Germinal center (tissue), 1 donor: ENCODE measurements around the gene C6orf136.
A peak's percentile ranks its signal among the peaks of the same experiment; 100 is the strongest.

ENCODE experiments used
- DNase-seq: peaks from one replicate; pipeline ENCODE4 v3.0.0; 2012; ENCODE audit warnings: mixed read lengths, low spot score

Gene C6orf136, protein sequence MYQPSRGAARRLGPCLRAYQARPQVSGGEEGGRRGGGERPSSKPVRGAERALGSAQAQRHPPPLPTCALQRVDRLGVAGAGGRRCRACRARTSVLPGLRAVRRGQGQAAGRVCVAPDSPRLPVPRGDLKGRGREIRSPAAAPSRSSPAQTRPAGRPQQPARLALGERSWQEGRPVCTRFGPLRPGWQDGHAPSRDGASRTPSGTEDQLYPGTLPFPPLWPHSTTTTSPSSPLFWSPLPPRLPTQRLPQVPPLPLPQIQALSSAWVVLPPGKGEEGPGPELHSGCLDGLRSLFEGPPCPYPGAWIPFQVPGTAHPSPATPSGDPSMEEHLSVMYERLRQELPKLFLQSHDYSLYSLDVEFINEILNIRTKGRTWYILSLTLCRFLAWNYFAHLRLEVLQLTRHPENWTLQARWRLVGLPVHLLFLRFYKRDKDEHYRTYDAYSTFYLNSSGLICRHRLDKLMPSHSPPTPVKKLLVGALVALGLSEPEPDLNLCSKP

DNA sequence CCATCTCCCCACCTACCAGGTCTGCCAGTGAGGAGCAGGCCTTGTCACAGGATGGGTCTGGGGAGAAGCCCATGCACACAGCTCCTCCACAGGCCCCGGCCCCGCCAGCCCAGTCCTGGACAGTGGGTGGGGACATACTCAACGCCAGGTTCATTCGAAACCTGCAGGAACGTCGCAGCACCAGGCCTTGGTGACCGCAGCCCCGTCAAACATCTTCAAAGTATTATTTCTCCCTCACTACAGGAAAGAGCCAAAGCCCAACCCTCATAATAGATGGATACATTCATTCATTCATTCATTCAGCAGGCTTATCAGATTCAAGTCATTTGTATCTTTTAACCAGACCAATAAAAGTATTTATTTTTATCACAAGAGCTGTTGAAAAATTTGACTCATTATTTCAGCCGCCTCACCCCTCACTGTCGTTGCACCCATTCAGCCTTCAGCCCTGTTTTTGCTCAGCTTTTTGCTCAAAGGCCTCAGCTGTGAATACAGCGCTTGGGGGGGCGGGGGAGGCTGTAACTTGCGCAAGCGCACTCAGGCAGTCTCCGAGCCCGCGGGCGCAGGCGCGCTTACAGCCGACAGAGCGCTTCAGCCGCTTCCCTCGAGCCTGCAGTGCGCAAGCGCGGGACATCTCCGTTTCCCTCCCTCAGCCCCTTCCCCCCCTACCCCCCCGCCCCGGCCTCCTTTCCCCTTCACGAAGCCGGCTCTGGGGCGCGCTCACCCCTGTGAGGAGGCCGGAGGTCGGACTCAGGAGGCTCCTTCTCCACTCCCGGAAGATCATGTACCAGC is at the start of gene C6orf136:
TSS of gene C6orf136 (plus strand) at position 684 of the 792 bp plus-strand sequence. CDS start at position 783, 99 bp downstream.
- DNase-seq: peak; percentile 98

DNA sequence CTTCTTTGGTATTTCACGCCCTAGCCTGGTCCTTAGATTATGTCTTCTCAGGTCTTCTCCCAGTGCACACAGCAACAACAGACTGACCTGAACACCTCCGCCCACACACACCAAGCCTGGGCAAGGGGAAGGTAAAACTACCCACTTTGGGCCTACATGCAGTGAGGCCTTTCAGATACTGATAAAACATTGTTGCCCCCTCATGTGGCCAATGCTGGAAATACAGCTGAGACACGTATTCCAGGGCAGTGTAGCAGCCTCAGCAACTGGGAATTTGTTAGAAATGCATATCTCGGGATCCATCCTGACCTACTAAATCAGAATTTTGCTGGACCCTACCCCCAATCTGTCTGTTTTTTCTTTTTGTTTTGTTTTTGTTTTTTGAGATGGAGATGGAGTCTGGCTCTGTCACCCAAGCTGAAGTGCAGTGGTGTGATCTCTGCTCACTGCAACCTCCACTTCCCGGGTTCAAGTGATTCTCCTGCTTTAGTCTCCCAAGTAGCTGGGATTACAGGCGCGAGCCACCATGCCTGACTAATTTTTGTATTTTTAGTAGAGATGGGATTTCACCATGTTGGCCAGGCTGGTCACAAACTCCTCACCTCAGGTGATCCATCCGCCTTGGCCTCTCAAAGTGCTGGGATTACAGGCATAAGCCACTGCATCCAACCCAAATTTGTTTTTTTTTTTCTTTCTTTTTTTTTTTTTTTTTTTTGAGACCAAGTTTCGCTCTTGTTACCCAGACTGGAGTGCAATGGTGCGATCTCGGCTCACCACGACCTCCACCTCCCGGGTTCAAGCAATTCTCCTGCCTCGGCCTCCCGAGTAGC is 49.4 kb upstream of the C6orf136 start:
- peak; percentile 81 for DNase-seq

DNA sequence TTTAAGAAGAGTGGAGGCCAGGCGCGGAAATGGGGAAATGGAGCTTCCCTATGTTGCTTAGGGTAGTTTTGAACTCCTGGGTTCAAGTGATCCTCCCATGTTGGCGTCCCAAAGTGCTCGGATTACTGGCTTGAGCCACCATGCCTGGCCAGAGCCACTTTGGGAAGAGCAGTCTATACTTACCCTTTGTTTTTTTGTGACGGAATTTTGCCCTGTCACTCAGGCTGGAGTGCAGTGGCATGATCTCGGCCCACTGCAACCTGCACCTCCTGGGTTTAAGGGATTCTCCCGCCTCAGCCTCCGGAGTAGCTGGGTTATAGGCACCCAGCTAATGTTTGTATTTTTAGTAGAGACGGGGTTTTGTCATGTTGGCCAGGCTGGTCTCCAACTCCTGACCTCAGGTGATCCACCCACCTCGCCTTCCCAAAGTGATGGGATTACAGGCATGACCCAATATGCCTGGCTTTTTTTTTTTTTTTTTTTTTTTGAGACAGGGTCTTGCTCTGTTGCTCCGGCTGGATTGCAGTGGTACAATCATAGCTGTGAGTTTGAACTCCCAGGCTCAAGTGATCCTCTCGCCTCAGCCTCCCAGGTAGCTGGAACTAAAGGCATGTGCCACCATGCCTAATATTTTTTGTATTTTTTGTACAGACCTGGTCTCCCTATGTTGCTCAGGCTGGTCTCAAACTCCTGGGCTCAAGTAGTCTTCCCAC is 47.9 kb upstream of the C6orf136 start:
- DNase-seq: no peak

DNA sequence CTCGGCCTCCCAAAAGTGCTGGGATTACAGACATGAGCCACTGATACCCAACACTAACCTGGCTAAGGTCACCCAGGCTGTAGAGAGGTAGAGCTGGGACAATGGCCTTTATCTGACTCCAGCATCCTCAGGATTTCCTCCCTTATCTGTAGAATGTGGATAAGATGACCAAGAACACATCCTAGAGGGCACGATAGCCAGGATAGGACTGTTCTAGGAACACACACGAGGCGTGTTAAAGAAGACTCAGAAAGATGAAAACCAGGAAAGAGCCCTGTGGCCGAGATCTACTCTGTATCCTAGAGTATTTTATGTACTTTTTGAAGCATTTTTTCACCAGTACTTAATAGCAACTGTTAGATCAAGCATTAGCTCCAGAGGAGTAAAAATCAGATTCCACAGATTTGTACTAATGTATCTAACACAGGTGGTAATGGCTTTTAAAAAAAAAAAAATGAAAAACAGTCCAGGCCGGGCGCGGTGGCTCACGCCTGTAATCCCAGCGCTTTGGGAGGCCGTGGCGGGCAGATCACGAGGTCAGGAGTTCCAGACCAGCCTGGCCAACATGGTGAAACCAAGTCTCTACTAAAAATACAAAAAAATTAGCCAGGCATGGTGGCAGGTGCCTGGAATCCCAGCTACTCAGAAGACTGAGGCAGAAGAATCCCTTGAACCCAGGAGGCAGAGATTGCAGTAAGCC is 47.2 kb upstream of the C6orf136 start:
- DNase-seq: no peak

DNA sequence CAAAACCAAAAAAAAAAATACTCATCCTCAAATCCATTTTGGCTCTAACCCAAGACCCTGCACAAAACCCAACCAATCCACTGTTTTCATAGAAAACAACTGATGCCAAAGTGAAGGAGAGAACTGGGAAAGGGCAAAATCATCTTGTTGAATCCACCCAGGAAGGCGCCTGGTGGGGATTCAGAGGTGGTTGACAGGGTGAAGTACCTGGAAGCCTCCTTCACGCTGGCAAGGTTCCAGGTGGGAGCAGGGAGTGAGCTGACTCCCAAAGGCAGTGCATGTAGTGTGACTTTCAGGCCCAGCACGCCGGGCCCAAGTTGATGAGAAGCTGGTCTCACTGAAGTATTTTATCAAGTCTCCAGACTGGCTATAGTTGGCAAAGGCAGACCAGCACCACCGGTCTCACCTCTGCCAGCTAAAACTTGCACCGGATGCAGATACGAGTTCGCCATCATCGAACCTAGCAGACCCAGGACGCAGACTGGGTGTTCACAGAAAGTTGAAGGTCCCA is 46.4 kb upstream of the C6orf136 start:
- no peak for DNase-seq

DNA sequence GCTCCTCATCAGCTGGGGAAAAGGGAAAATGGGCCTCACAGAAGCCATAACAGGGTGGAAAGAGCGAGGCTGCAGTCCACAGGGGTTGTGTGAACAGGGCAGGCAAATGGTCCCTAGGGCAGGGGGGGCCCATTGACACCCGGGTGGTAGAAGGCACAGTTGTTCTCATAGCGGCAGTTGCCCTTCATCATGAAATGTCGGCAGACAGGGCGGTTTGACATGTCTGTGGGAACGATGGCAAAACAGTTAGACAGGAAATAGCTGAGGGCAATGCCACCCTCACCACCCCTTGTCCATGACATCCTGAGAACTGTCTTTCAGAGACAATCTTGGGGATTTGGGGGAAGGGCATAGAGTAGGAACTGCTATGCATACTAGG is 45.5 kb upstream of the C6orf136 start:
- no peak for DNase-seq

DNA sequence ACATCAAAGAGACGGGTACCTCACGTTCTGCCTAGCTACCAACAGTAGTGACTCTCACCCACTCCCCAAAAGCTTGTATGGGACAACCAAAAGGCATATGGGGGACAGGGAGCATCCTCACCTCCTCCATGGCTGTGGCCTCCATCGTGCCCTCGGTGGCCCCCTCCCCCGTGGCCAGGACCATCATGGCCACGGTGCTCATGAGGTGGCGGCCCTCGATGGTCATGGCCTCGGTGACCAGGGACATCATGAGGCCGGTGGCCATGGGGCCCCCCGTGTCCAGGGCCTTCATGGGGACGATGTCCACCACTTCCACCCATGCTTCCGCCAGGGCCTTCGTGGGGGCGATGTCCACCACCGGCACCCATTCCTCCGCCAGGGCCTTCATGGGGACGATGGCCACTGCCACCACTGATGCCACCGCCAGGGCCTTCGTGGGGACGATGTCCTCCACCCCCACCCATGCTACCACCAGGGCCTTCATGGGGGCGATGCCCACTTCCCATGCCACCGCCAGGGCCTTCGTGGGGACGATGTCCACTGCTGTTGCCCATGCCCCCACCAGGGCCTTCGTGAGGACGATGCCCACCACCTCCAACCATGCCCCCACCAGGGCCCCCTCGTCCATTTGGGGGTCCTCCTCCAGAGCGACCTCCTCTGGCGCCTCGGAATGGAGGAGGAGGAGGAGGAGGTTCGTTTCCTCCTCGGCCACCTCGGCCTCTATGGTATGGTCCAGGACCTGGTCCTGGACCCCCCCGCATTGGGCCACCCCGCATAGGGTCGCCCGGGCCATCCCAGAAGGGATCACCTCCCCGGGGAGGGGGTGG is 44.9 kb upstream of the C6orf136 start:
- no peak for DNase-seq

DNA sequence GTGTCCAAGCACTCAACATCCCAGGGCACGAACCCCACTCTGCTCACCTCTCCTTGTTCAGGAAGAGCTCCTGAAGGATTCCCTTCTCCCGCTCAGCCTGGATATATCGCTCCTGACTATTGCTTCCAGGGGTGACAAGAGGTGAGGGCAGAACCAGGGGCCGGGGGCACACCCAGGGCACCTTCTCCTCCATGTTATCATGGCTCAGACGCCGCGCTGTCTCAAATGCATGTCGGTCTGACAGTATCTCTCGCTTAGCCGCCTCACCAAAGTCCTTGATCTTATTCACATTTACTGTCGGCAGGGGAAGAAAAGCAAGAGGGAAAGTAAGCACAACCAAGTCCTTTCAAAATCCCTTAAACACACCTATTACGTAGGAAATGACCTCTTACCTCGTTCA is 43.0 kb upstream of the C6orf136 start:
- no peak for DNase-seq

DNA sequence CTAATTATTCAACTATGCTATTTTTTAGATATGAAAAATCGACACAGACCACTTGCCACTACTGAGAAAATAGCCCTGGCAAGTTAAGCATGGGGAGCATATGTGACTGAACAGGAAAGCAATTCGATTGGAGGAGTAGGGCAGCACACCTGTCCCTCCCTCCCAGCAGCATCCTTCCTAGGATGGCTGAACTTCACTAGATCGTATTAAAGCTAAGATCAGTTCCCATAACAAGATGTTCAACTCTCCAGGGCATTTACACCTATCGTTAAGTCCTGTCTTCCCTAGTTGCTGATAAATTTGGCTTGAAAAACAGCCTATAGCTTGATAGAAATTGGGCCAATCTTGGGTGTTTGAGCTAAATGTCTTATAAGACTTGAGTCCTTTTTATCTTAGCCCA is 36.9 kb upstream of the C6orf136 start:
- no peak for DNase-seq

DNA sequence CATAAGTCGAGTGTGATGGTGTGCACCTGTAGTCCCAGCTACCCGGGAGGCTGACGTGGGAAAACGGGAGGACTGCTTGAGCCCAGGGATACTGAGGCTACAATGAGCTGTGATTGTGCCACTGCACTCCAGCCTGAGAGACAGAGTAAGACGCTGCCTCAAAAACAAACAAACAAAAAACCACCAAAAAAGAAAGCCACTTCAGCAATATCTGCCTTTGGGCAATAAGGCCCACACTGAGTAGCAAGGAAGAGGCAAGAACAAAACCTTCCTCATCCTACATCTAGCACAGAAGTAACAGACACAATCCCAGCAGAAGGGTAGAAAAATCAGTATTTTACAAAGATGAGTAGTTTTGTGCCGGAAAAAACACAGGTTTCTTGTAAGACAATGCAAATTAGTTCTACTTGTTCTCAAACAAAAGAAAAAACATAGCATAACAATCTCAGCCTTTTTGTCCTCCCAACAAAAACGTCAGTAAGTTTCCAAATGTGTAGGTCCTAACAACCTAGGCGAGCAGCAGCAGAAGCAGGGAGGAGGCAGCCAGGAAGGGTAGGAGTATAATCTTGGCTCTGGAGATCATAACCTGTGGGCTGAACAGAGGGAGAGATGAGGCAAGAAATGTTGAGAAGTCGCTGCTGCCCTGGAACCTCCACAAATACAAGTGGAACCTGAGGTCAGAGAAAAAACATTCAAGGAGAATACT is 35.6 kb upstream of the C6orf136 start:
- no peak for DNase-seq

DNA sequence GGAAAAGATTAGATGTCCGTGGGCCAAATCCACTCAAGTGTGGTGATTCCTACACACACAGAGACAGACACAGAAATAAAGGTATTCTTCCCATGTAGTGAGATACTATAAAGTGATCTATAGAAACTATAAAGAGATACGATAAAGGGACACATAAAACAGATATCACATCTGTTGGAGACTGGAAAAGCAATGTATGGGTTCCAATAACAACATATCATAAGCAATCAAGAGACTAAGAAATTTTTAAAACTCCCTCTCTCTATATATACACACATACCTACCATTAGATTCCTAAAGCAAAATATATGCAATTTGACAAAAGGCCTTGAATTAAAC is 35.1 kb upstream of the C6orf136 start:
- DNase-seq: no peak

DNA sequence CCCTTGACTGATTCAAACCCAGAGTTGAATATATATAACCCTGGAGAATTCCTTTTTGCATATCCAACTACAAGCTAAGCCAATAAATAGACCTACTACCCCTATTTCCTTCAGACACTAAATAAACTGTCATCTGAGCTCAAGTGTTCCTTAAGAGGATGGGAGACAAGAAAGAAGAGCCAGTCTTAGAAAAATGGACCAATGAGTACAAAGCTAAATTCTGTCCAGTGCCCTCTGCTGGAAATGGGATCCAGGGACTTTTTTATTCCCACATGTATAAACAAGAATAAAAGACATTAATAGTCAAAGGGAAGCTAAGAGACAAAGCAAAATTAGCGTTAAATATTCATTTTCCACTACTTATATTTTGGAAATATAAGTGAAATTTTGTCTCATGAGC is 34.7 kb upstream of the C6orf136 start:
- DNase-seq: no peak

DNA sequence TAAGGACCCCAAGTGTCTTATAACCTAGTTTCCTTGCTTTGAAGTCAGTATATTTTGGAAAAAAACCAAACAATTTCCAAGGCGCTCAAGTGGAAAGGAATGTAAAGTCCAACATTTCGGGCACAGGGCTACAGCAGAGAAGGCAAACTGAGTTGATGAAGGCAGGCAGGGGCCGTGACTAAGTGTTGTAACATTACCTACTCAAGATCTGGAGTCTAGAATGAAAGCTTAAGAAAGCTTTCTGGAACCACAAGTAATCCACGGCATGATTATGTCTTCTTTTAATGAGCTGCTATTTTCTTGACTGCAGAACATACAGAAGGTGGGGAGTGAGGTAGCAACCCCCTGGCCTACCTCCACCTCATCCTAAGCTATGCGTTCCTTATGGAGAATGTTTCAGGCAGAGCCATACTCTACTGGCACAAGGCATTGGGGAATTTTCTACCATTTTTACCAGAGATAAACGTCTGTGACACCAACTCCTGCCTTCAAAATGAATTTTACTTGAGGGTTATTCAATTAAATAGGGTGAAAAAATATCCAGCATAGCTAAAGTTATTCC is 34.2 kb upstream of the C6orf136 start:
- no peak for DNase-seq

DNA sequence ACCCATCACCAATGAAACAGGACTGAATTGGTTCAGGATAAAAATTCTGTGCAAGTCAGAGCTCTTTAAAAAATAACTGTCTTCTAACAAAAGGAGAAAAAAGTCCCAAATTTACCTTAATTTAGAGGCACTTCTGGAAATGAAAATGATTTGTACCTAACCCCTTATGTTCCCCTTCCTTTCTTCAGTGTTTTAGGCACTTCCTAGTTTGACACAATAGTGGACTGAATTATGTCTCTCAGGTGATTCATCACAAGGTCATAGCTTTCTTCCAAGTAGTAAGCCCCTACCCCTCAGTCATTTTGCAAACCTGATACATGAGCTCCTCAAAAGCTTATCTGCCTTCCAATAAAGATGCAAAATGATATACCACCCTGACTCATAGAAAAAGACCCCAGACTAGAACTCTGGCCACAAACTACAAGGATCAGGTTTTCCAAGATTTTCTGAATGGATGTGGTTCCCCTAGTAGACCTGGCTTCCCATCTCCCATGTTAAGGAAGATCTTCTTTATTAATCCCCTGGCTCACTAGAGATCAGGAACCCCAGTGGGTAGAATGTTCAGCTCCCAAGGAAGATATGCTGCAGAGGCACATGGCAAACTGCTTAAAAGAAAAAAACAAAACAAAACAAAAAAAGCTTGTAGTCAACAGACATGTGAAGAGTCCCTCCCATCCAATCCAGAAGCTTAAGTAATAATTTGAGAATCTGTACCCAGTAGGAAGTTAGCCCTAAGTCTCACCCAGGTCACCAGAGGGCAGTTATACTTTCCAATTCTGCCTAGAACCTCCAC is 33.5 kb upstream of the C6orf136 start:
- DNase-seq: no peak

DNA sequence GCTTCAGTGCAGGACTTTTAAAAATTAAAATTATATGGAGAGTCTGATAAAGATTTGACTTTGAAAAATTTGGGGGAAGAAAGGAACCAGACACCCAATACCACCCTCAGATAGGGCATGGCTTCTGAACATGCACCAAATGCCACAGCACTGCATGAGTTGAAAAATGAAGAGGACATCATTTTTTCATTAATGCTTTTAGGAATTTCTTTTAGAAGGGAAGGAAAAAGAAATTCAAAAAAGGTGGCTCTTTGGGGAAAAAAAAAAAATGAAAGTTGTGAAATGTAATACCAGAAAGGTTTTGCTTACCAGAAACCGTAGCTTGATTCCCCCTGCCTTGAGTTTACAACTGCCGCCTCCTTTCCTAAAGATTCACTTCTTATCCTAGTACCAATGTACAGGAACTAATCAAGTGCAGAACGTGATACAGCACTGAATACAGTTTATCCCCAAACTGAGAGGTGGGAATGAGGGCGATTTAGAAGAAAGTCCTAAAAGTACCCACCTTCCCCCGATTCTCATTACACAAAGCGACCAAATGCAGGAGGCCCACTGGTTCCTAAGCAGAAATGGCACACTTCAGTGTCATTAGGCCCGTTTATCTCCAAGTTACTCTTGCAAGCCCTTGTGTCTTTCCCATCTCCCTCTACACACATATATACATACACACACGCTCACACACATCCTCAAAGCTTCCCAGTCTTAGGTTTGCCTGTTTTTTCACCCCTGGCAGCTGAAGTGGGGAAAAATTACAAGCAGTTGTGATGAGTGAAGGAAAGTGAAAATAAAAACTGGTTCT is 32.7 kb upstream of the C6orf136 start:
- no peak for DNase-seq

DNA sequence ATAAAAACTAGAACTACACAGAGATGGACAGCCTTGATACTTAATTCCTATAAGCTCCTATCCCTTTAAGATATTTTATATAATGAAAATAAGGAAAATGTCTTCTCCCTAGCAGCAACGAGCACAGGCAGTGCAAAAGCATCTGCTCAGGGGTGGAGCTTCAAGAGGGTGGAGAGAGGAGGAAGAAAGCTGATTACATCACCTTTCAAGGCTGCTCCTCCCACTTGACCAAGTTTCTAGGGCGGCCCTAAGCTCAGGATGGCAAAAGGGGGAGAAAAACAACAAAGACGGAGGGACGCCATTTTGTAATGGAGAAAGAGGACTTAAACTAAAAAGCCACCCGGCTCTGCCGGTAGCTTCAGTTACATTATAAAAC is 32.1 kb upstream of the C6orf136 start:
- peak; percentile 89 for DNase-seq

DNA sequence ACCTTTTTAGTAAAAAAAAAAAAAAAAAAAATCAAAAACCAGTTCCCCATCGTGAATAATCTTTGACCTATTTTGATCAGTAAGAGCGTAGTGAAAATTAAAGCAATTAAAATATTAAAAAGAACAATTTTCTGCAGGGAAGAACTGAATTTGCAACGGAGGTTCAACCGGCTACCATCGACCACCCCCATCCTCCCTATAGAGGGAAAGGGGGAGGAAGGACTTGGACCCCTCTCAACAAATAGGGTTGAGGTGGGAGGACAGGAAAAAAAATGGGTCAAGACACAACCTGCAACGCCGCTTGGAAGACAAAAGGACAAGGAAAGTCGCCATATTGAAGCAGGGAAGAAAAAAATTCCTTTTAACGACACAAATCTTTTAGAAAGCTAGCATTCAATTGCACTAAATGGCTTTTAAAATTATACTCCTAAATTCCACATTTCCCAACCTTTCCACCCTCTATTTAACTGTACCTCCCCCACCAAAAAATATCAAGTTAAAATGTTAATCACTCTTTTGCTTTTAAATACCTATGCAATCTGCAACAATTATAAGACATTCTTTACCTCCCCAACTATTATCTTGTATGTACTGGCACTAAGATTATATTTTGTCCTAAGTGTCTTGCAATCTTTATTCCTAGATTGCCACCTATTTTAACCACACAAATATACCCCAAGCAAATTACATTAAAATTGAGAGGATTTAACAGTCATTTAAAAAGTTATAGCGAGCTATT is 31.5 kb upstream of the C6orf136 start:
- no peak for DNase-seq
